Memory B cell (primary cell): ENCODE measurements around the gene FCHO1.
"Not testable (repeated sequence)": the region's sequence is repeated elsewhere in the genome, so short reads cannot be mapped to it uniquely, and the experiment has no call there.

Experiments used
- ATAC-seq: fragments of 150-1000 bp; cut with Tn5 transposase; 2 replicates; pipeline ENCODE4 v1.10.0; 2021; ENCODE audit warnings: low read depth, mild to moderate bottlenecking, moderate library complexity
- DNase-seq, 2 donors: peaks; one replicate each; pipeline ENCODE4 v3.0.0; 2022; ENCODE audit warnings: low spot score in 2 of 2
- H3K27ac Mint-ChIP-seq: one replicate; pipeline ENCODE4 v1.8.0; 2022; ENCODE audit warnings: mild to moderate bottlenecking, moderate library complexity, mixed read lengths
- H3K27me3 Mint-ChIP-seq: one replicate; pipeline ENCODE4 v1.8.0; 2022; ENCODE audit warnings: mixed read lengths
- H3K36me3 Mint-ChIP-seq: one replicate; pipeline ENCODE4 v1.8.0; 2022; ENCODE audit warnings: mild to moderate bottlenecking, mixed read lengths
- H3K4me1 Mint-ChIP-seq: one replicate; pipeline ENCODE4 v1.8.0; 2022; ENCODE audit warnings: mixed read lengths
- H3K4me3 Mint-ChIP-seq: one replicate; pipeline ENCODE4 v1.8.0; 2022; ENCODE audit warnings: mild to moderate bottlenecking, moderate library complexity, mixed read lengths
- H3K9me3 Mint-ChIP-seq: one replicate; pipeline ENCODE4 v1.8.0; 2022; ENCODE audit warnings: mixed read lengths

FCHO1 gene

GRCh38 chr19:17784201-17785008, 33.1 kb downstream of the FCHO1 start:
- Mint-ChIP-seq H3K4me1 (peaks cover 13% of the 10 kb centered on the region), H3K9me3 (no peaks in the 10 kb centered on the region), H3K36me3 (peaks cover 45% of the 10 kb centered on the region), H3K27ac (no peak overlapping the region), H3K4me3 (no peak overlapping the region), H3K27me3 (no peaks in the 10 kb centered on the region)
- DNase-seq = peak; percentile 76 to 79
- peak; percentile 79 for ATAC-seq

GRCh38 chr19:17787274-17787913, 36.1 kb downstream of the FCHO1 start:
- no peaks in the 10 kb centered on the region for H3K27me3 Mint-ChIP-seq
- H3K9me3 Mint-ChIP-seq = no peaks in the 10 kb centered on the region
- no peak overlapping the region for H3K4me3 Mint-ChIP-seq
- no peak overlapping the region for H3K27ac Mint-ChIP-seq
- no peak for ATAC-seq
- H3K4me1 Mint-ChIP-seq = peaks cover 20% of the 10 kb centered on the region
- DNase-seq = no peak
- H3K36me3 Mint-ChIP-seq = peaks cover 32% of the 10 kb centered on the region

- no peak for ATAC-seq
- no peak overlapping the region for H3K4me3 Mint-ChIP-seq
- peaks cover 2% of the 10 kb centered on the region for H3K27me3 Mint-ChIP-seq
- no peak for DNase-seq
- H3K27ac Mint-ChIP-seq = peak overlapping the region; percentile 74
- H3K36me3 Mint-ChIP-seq = peaks cover 28% of the 10 kb centered on the region
- H3K9me3 Mint-ChIP-seq = no peaks in the 10 kb centered on the region
- H3K4me1 Mint-ChIP-seq = peaks cover 20% of the 10 kb centered on the region
Observed at GRCh38 chr19:17788632-17789031, 37.4 kb downstream of the FCHO1 start.

- Mint-ChIP-seq H3K4me3 (no peak overlapping the region), H3K36me3 (peaks cover 19% of the 10 kb centered on the region), H3K9me3 (no peaks in the 10 kb centered on the region), H3K4me1 (peaks cover 23% of the 10 kb centered on the region), H3K27ac (no peak overlapping the region), H3K27me3 (peaks cover 9% of the 10 kb centered on the region)
- peak; percentile 81 for ATAC-seq
- no peak for DNase-seq
Observed at GRCh38 chr19:17790059-17790780, 38.9 kb downstream of the FCHO1 start.

GRCh38 chr19:17794412-17794730, 43.1 kb downstream of the FCHO1 start:
- peaks cover 9% of the 10 kb centered on the region for H3K27me3 Mint-ChIP-seq
- peak overlapping the region; percentile 39 for H3K4me3 Mint-ChIP-seq
- ATAC-seq = no peak
- DNase-seq = no peak
- H3K4me1 Mint-ChIP-seq = peaks cover 22% of the 10 kb centered on the region
- H3K9me3 Mint-ChIP-seq = no peaks in the 10 kb centered on the region
- H3K36me3 Mint-ChIP-seq = peaks cover 1% of the 10 kb centered on the region
- no peak overlapping the region for H3K27ac Mint-ChIP-seq

- H3K4me1 Mint-ChIP-seq = peaks cover 20% of the 10 kb centered on the region
- peaks cover 9% of the 10 kb centered on the region for H3K27me3 Mint-ChIP-seq
- no peaks in the 10 kb centered on the region for H3K9me3 Mint-ChIP-seq
- no peaks in the 10 kb centered on the region for H3K36me3 Mint-ChIP-seq
- H3K4me3 Mint-ChIP-seq = peak within 1 kb of the TSS; percentile 39
- no peak within 1 kb of the TSS for H3K27ac Mint-ChIP-seq
- DNase-seq (no peak), ATAC-seq (no peak)
Observed at GRCh38 chr19:17794731-17795494, 43.6 kb downstream of the FCHO1 start, which contains the start of gene B3GNT3. B3GNT3 (plus strand) TSS chr19:17795138; CDS start chr19:17807808, 12,670 bp downstream.

GRCh38 chr19:17795495-17795856, 44.2 kb downstream of the FCHO1 start:
- H3K36me3 Mint-ChIP-seq = no peaks in the 10 kb centered on the region
- H3K9me3 Mint-ChIP-seq = no peaks in the 10 kb centered on the region
- H3K4me3 Mint-ChIP-seq = no peak overlapping the region
- H3K27me3 Mint-ChIP-seq = peaks cover 9% of the 10 kb centered on the region
- DNase-seq (no peak), ATAC-seq (no peak)
- H3K4me1 Mint-ChIP-seq = peaks cover 16% of the 10 kb centered on the region
- H3K27ac Mint-ChIP-seq = no peak overlapping the region

GRCh38 chr19:17796013-17796837, 44.9 kb downstream of the FCHO1 start:
- H3K36me3 Mint-ChIP-seq = no peaks in the 10 kb centered on the region
- DNase-seq = no peak
- no peak overlapping the region for H3K4me3 Mint-ChIP-seq
- H3K27me3 Mint-ChIP-seq = peaks cover 9% of the 10 kb centered on the region
- peaks cover 15% of the 10 kb centered on the region for H3K4me1 Mint-ChIP-seq
- H3K9me3 Mint-ChIP-seq = no peaks in the 10 kb centered on the region
- no peak overlapping the region for H3K27ac Mint-ChIP-seq
- ATAC-seq = peak; percentile 24

GRCh38 chr19:17796838-17797423, 45.7 kb downstream of the FCHO1 start:
- no peak for DNase-seq
- ATAC-seq = no peak
- H3K9me3 Mint-ChIP-seq = no peaks in the 10 kb centered on the region
- peaks cover 9% of the 10 kb centered on the region for H3K27me3 Mint-ChIP-seq
- H3K4me1 Mint-ChIP-seq = peaks cover 9% of the 10 kb centered on the region
- H3K27ac Mint-ChIP-seq = no peak overlapping the region
- no peak overlapping the region for H3K4me3 Mint-ChIP-seq
- H3K36me3 Mint-ChIP-seq = no peaks in the 10 kb centered on the region

- Mint-ChIP-seq H3K4me1 (peaks cover 13% of the 10 kb centered on the region), H3K9me3 (no peaks in the 10 kb centered on the region), H3K4me3 (no peak overlapping the region), H3K27ac (no peak overlapping the region), H3K27me3 (peaks cover 11% of the 10 kb centered on the region), H3K36me3 (no peaks in the 10 kb centered on the region)
- no peak for ATAC-seq
- no peak for DNase-seq
Observed at GRCh38 chr19:17797424-17798201, 46.3 kb downstream of the FCHO1 start.

GRCh38 chr19:17798599-17798998, 47.3 kb downstream of the FCHO1 start:
- not testable (repeated sequence) for H3K9me3 Mint-ChIP-seq, H3K36me3 Mint-ChIP-seq, ATAC-seq, DNase-seq, H3K4me3 Mint-ChIP-seq, H3K27ac Mint-ChIP-seq, H3K27me3 Mint-ChIP-seq
- H3K4me1 Mint-ChIP-seq = peaks cover 18% of the 10 kb centered on the region

- no peaks in the 10 kb centered on the region for H3K9me3 Mint-ChIP-seq
- peaks cover 6% of the 10 kb centered on the region for H3K27me3 Mint-ChIP-seq
- peaks cover 9% of the 10 kb centered on the region for H3K4me1 Mint-ChIP-seq
- H3K27ac Mint-ChIP-seq = no peak overlapping the region
- DNase-seq (no peak), ATAC-seq (no peak)
- H3K36me3 Mint-ChIP-seq = no peaks in the 10 kb centered on the region
- no peak overlapping the region for H3K4me3 Mint-ChIP-seq
Observed at GRCh38 chr19:17802137-17802858, 51.0 kb downstream of the FCHO1 start.
